Measurements from ENCODE around the gene PAX8.
"Not testable (repeated sequence)": the region's sequence is repeated elsewhere in the genome, so short reads cannot be mapped to it uniquely, and the experiment has no call there.

PAX8 gene

DNA sequence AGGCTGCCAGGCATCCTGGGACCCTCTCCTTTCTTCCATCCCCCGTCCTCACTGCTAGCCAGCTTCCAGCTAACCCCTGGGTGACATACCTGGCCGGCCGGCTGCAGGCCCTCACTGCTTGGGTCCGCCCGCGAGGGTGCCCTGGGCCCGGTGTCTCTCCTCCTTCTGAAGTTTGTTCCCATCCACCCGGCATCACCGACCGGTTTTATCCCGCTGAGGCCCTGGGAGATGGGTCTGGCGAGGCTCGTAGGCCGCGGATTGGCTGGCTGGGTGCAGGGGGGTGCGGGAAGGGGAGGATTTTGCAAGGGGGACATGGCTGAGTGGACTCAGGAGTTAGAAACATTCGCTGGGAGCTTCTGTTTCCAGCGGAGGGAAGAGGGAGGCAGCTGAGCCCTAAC lies at the start of gene PAX8:
Gene PAX8 (minus strand): TSS at position 180 of the 398 bp plus-strand sequence. CDS start 527 bp downstream, outside the sequence.
- no peak for DNase-seq

GRCh38 chr2:113328043-113328442 lies 49.3 kb upstream of the PAX8 start:
- DNase-seq = no peak

GRCh38 chr2:113325161-113325731 lies 46.5 kb upstream of the PAX8 start:
- not testable (repeated sequence) for DNase-seq

GRCh38 chr2:113324684-113325160 lies 46.0 kb upstream of the PAX8 start:
- DNase-seq = no peak

- not testable (repeated sequence) for DNase-seq
These were observed 44.4 kb upstream of the PAX8 start for GRCh38 chr2:113323129-113323528.

DNA sequence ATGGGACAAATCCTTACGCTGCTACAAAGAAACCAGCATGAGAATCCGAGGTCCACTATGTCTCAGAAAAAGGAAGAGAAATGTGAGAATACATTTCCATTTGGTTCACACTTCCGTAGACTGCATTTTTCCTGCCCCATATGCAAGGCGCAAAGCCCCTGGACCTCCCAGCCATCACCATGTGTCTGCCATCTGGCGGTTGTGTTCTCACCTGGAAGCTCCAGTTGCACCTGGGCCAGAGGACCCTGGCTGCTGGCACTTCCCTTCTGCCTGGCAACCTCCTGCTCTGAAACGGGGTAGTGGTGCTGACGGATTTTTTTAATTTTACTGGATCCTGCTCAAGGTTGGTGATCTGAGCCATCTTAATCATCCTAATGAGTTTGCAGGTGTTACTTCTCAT lies 41.4 kb upstream of the PAX8 start:
- not testable (repeated sequence) for DNase-seq

DNA sequence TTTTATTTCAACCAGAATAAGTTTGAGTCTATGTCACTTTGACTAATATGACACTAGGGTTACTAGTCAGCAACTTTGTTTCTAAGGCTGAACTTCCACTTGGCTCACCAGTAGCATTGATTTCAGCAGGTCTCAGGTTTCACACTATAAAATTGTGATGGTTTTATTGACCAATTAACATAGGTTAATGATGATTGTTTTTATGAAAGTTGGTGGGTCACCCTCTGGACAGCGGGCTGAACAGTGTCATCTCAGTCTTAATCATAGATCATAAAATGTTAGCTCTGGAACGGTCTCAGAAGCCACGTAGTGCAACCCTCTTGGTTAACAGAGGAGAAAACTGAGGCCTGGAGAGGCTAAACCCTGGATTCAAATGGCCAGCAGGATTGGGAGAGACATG lies 40.2 kb upstream of the PAX8 start:
- DNase-seq = not testable (repeated sequence)

DNA sequence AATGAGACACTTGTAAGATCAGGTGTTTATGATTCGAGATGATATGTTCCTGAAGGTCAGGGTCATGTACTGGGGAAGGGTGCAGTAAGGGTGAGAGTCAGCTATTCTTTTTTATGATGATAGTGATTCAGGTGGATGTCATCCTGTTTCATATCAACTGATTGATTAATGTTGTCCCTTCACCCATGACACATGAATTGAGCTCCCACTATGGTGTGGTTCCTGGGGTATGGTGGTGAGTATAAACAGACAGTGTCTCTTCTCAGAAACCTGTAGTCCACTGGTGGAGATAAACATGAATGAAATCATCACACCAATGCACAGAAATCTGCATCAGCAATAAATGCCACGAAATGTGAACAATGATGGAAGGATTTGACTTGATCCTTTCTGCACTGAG lies 37.4 kb upstream of the PAX8 start:
- DNase-seq = no peak

GRCh38 chr2:113314663-113315062 lies 35.9 kb upstream of the PAX8 start:
- not testable (repeated sequence) for DNase-seq

DNA sequence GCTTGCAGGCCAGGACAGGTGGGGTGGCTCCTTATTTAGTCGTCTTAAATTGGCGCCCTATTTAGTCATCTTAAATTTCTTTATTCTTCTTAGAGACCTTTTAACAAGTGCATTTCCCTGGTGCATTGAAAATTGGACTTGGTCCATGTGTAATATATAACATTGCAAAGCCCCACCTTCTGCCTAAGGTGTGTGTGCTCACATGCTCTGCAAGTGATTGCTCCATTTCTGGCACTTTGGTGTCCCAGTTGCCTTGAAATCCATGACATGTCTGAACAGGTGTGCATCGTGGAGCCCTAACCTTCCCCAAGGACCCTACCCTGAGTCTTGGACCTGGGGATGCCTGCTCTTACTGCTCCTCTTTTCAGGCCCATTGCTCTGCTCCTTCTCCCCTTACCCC lies 35.5 kb upstream of the PAX8 start:
- not testable (repeated sequence) for DNase-seq

GRCh38 chr2:113311781-113312180 lies 33.1 kb upstream of the PAX8 start:
- DNase-seq = not testable (repeated sequence)

- DNase-seq = not testable (repeated sequence)
These were observed 32.5 kb upstream of the PAX8 start for GRCh38 chr2:113311191-113311590.

DNA sequence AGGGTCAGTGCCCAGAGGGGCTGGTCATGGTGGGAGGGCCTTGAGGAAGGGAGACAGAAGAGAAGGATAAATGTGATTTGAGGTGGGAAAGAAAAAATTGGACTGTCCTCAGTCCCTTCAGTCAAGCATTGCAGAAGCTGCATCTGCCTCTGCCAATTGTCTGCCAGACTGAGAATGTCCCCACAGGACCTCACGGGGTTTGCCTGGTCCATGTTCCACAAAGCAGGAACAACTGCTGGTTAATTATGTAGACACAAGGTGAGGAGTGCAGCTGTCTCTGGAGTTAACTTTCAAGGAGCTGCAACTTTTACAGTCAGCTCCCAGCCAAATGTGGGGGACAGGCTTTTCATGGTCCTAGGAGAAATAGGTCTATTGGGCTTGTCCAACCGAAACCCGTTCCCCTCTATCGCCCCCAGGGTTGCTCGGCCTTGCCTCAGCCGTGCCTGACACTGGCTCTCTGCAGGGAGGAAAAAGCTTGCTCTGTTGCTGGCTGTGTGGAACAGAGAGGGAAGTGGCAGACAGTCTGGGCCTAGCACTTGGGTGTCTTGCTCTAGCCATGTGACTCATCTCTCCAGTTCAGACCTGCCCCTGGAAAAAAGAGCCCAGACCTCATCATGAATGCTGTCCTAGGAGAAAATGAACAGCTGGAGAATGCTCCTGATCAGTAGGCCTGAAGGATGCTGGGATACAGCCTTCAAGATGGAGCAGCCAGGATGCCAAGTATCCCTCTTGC lies 31.1 kb upstream of the PAX8 start:
- no peak for DNase-seq

GRCh38 chr2:113308784-113309183 lies 30.1 kb upstream of the PAX8 start:
- DNase-seq = not testable (repeated sequence)

DNA sequence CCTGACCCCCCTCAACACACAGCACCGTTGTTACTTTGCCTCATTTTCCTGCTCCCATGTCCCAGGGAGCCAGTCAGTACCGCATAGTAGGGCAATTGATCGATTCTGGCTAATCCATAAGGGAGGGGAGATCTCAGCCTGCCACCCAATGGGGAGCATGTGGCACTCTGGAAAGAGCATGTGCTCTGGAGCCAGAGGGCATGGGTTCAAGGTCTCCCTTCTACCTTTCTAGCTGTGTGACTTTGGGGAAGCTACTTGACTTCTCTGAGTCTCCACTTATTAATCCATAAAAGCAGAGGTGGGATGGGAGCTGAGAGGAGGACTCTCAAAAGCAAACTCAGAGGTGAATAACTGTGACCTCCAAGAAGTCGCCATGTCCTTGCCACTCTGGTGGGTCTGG lies 27.5 kb upstream of the PAX8 start:
- DNase-seq = not testable (repeated sequence)

DNA sequence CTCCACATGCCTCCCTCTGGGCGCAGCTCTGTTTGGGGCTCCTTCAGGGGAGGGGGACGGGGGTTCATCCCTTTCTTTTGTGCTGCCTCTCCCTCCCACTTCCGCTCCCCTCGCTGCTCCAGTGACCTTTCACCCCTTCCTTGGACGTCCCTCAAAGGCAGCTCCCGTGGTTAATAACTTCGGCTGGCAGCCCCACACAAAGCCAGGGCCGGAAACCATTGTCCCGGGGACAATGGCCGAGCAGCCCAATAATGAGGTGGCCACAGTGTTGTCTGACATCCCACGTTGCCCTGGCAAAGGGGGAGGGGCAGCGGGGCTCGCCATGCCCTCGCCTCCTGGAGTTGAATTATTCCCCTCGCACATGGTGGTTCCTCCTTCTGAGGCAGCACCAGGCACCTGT lies 27.0 kb upstream of the PAX8 start:
- DNase-seq = not testable (repeated sequence)

DNA sequence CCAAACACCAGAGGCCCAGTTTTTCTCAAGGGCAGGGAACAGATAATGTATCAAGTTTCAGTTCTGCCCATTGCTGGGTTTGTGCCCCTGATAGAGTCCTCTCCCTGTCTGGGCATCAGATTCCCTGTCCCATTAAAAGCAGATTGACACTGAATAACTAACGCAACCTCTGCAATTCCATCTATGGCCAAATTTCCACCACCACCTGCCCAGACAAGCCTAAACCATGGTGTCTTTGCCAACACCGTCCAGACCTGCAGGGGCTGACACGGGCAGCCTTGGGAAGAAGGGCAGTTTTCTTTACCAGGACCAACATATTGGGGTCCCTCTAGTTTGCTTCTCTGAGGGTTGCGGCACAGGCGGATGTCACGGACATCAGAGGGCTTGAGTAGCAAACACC lies 26.4 kb upstream of the PAX8 start:
- no peak for DNase-seq

- DNase-seq = no peak
These were observed 26.0 kb upstream of the PAX8 start for GRCh38 chr2:113304702-113305101.

DNA sequence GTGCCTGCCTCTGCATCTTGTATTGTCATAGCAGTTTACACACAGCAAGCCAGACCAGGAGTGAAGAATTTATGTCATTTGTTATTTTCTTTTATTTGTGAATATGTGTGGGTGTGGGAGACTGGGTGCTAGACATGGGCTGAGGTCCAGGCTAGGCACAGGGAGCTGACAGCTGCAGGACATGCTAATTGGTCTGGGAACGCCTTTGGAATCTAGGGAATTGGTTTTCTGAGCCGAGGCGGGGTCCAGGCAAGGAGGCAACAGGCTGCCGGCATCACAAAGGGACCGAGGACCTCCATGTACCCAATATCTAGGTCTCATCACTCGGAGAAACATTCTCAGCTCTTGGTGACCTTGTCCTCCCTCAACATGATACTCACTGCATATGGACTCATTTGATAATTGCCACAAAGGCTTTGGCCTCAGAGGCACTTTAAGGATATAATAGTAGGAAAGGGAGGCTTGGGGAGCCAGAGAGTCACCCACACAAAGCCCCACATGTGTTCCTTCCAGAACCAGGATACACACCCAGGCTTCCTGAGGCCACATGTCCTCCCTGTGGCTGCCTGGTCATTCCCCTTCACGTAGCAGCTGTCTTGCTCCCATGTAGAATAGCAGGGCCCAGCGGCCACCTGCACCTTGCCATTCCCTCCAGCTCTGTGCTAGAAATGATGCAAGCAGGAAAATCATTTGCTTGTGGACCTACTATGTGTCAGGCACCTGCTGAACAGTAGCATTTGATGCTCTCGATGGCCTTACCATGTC lies 23.7 kb upstream of the PAX8 start:
- DNase-seq = not testable (repeated sequence)

- DNase-seq = no peak
These were observed 21.6 kb upstream of the PAX8 start for GRCh38 chr2:113300281-113300680.

DNA sequence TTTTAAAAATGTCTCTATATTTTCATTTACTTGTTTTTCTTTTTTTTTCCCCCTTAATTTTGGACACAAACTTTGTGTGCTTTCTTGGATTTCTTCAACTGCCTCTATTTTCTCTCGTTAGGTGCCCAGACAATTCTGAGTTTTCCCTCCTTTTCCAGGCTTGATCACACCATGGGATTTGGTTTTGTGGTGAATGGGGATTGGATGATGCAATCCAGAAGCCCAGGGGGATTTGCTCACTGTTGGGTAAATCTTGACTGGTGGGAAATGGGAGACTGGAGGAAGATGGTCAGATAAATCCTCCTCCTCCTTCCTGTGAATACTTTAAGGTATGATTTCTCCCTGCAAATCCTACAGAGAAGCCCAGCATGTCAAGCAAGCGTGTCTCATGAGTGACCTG lies 19.5 kb upstream of the PAX8 start:
- DNase-seq = no peak

DNA sequence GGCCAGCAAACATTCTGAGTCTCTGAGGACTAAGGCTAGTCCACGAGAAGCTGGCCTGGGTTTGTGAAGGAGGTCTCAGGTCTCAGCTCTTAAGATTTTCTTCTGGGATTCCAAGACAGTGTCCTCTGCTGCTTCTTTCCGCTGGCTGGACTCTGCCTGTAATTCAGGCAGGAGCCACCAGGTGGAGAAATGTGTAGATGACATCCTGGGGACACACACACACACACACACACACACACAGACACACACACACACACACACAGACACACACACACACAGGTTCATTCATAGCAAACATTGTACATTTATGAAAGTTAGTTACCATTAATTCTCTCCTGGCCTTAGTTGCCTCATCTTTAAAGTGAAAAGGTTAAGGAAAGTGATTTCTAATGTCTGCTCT lies 18.9 kb upstream of the PAX8 start:
- not testable (repeated sequence) for DNase-seq

DNA sequence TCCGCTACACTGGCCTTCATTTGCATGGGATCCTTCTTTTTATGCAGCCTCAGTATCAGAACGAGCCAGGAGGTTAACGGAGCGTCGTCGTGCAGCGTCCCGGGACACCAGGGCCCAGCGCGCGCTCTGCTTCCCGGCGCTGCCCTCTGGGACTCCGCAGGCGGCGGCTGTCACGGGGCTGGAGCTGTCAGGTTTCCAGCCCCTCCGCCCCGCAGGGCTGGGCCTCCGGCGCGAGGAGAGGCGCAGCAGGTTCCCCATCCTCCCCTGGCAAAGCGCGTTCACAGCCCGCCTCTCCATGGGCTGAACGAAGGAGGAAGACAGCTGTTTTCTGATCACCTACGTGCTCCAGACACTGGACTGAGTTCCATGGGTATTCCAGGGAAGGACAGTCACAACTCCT lies 12.5 kb upstream of the PAX8 start:
- DNase-seq = no peak

GRCh38 chr2:113288674-113289149 lies 10.0 kb upstream of the PAX8 start:
- DNase-seq = not testable (repeated sequence)
